Skeletal muscle satellite cell (primary cell): ENCODE results near the gene OR4Q3. TPM values are rescaled to one million over a fixed set of nuclear protein-coding genes. Genes with fewer than 3 reads are reported as not detected.
"Not testable (repeated sequence)": the region's sequence is repeated elsewhere in the genome, so short reads cannot be mapped to it uniquely, and the experiment has no call there.

Experiments
- H3K27me3 ChIP-seq: 2 replicates; pipeline ENCODE4 v1.7.0; 2013; ENCODE audit warnings: low read length; ENCODE audit not compliant: control insufficient read depth, insufficient read depth
- H3K36me3 ChIP-seq: 2 replicates; pipeline ENCODE4 v1.7.0; 2013; ENCODE audit warnings: mild to moderate bottlenecking, control low read depth, low read length; ENCODE audit not compliant: insufficient read depth
- H3K4me1 ChIP-seq: 2 replicates; pipeline ENCODE4 v1.7.0; 2013; ENCODE audit warnings: low read length; ENCODE audit not compliant: control insufficient read depth, insufficient read depth
- H3K4me2 ChIP-seq: 2 replicates; pipeline ENCODE4 v1.7.0; 2013; ENCODE audit warnings: mild to moderate bottlenecking, low read length
- H3K4me3 ChIP-seq: 2 replicates; pipeline ENCODE4 v1.7.0; 2013; ENCODE audit warnings: low read length
- H3K9ac ChIP-seq: 2 replicates; pipeline ENCODE4 v1.7.0; 2013; ENCODE audit warnings: mild to moderate bottlenecking, low read depth, low read length, moderate library complexity
- H3K9me3 ChIP-seq: replicated peaks from 2 replicates; pipeline ENCODE4 v1.7.0; 2013; ENCODE audit warnings: mild to moderate bottlenecking, control low read depth, low read length
- small RNA-seq: library from RNA; depleted of rRNA; stranded (forward); fragments of <200 nt; gene quantifications from one replicate; pipeline ENCODE3, GENCODE V24; 2012

OR4Q3 gene

GRCh38 chr14:19787318-19787717, 43.9 kb downstream of the OR4Q3 start:
- H3K27me3 ChIP-seq, H3K4me1 ChIP-seq, H3K4me2 ChIP-seq, H3K9ac ChIP-seq, H3K4me3 ChIP-seq, H3K36me3 ChIP-seq: not testable (repeated sequence)
- H3K9me3 ChIP-seq, result peaks cover 10% of the 10 kb centered on the region

- peaks cover 10% of the 10 kb centered on the region for H3K9me3 ChIP-seq
- H3K4me2 ChIP-seq, H3K4me1 ChIP-seq, H3K9ac ChIP-seq, H3K27me3 ChIP-seq, H3K4me3 ChIP-seq, H3K36me3 ChIP-seq: not testable (repeated sequence)
Measured at GRCh38 chr14:19788150-19788549, 44.8 kb downstream of the OR4Q3 start.

GRCh38 chr14:19796520-19797108, 53.2 kb downstream of the OR4Q3 start:
- not testable (repeated sequence) for H3K36me3 ChIP-seq, H3K9ac ChIP-seq, H3K4me2 ChIP-seq, H3K27me3 ChIP-seq, H3K4me1 ChIP-seq, H3K4me3 ChIP-seq
- H3K9me3 ChIP-seq, result peaks cover 17% of the 10 kb centered on the region

Small RNA genes within 50 kb of the gene (small RNA-seq; reads per million reads assigned to genes)
- not detected for gene AL512310.1
